ENCODE measurements around the gene NEK1. TPM values are rescaled to one million over a fixed set of nuclear protein-coding genes. Genes with fewer than 3 reads are reported as not detected.
A peak's percentile ranks its signal among the peaks of the same experiment; 100 is the strongest.

The NEK1 gene
- total and polyA plus RNA-seq, 2 of the 13 experiments (the other 11 are each of a cell fraction or from before 2014, with no cell fraction given): 2.9 to 5.4 TPM

DNA sequence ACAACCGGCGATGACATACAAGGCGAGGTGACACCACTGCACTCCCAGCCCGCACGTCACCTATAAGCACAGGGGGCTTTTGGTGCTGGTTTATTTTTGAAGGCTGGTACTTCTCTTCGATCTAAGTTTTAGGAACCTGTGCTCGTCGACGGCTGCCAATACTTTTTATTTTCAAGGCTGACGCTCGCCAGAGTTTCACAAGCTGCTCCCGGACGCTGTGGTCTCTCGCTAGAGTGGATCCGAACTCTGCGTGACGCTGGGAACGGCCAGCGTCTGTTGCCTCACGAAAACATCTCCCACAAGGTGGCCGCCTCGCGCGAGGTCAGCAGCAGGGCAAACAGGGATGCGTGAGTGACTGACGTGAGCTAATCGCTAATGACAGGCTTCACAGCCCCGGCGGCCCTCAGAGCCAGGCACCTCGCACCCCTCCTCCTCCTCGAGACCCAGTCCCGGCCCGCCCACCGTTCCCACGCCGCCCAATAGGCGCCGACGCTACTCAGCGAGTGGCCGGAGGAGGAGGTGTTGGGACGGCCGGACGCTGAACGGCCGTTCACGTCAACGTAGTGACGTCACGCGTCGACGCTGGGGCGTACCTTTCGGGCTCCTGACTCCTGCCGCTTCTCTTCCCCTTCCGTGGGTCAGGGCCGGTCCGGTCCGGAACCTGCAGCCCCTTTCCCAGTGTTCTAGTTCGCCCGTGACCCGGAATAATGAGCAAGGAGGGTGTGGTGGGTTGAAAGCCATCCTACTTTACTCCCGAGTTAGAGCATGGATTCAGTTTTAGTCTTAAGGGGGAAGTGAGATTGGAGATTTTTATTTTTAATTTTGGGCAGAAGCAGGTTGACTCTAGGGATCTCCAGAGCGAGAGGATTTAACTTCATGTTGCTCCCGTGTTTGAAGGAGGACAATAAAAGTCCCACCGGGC is 7.8 kb upstream of the NEK1 start, which contains the start of gene CLCN3 (continued):
- no peak; the same call in 1 of the 2 replicates for TF ChIP-seq THRA (CRISPR knock-in tag; IDR thresholded peaks at IDR 0.05; ENCODE audit: borderline replicate concordance)
- TF ChIP-seq ZKSCAN5 (CRISPR knock-in tag; IDR thresholded peaks at IDR 0.05): no peak
- 0 out of 2 replicates have a peak, but pooled peaks have one; percentile 55 for TF ChIP-seq ZFP1 (CRISPR knock-in tag; IDR thresholded peaks at IDR 0.05)
- 0 out of 2 replicates have a peak, but pooled peaks have one; percentile 26 for TF ChIP-seq ZNF768 (CRISPR knock-in tag; IDR thresholded peaks at IDR 0.05)
- TF ChIP-seq WIZ (CRISPR knock-in tag; IDR thresholded peaks at IDR 0.05): no peak; the same call in 1 of the 2 replicates
- TF ChIP-seq ZNF260 (CRISPR knock-in tag; IDR thresholded peaks at IDR 0.05; ENCODE audit: borderline replicate concordance, low read depth): no peak
- TF ChIP-seq, protein P1, sequence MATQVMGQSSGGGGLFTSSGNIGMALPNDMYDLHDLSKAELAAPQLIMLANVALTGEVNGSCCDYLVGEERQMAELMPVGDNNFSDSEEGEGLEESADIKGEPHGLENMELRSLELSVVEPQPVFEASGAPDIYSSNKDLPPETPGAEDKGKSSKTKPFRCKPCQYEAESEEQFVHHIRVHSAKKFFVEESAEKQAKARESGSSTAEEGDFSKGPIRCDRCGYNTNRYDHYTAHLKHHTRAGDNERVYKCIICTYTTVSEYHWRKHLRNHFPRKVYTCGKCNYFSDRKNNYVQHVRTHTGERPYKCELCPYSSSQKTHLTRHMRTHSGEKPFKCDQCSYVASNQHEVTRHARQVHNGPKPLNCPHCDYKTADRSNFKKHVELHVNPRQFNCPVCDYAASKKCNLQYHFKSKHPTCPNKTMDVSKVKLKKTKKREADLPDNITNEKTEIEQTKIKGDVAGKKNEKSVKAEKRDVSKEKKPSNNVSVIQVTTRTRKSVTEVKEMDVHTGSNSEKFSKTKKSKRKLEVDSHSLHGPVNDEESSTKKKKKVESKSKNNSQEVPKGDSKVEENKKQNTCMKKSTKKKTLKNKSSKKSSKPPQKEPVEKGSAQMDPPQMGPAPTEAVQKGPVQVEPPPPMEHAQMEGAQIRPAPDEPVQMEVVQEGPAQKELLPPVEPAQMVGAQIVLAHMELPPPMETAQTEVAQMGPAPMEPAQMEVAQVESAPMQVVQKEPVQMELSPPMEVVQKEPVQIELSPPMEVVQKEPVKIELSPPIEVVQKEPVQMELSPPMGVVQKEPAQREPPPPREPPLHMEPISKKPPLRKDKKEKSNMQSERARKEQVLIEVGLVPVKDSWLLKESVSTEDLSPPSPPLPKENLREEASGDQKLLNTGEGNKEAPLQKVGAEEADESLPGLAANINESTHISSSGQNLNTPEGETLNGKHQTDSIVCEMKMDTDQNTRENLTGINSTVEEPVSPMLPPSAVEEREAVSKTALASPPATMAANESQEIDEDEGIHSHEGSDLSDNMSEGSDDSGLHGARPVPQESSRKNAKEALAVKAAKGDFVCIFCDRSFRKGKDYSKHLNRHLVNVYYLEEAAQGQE (IDR thresholded peaks at IDR 0.05; ENCODE audit: borderline replicate concordance in 1 of 2, low read depth in 1 of 2, low read length in 2 of 2): peak in 1 of 2 experiments; percentile 24; a peak in 1 of 4 replicates
- TF ChIP-seq GATA4 (IDR thresholded peaks at IDR 0.05; ENCODE audit: borderline replicate concordance, low read depth): peak; percentile 52; the same call in 1 of the 2 replicates
- no peak for TF ChIP-seq HDAC6 (IDR thresholded peaks at IDR 0.05; ENCODE audit: low read depth, low read length)
- TF ChIP-seq ZNF34 (CRISPR knock-in tag; IDR thresholded peaks at IDR 0.05; ENCODE audit: borderline replicate concordance): 0 out of 2 replicates have a peak, but pooled peaks have one; percentile 65
- peak; percentile 77; the same call in 1 of the 2 replicates for TF ChIP-seq ERF (CRISPR knock-in tag; IDR thresholded peaks at IDR 0.05)
- no peak for TF ChIP-seq NFAT5 (CRISPR knock-in tag; IDR thresholded peaks at IDR 0.05)
- TF ChIP-seq POLR2AphosphoS2 (IDR thresholded peaks at IDR 0.05; ENCODE audit: low read depth, low read length): no peak
- TF ChIP-seq, protein P2, sequence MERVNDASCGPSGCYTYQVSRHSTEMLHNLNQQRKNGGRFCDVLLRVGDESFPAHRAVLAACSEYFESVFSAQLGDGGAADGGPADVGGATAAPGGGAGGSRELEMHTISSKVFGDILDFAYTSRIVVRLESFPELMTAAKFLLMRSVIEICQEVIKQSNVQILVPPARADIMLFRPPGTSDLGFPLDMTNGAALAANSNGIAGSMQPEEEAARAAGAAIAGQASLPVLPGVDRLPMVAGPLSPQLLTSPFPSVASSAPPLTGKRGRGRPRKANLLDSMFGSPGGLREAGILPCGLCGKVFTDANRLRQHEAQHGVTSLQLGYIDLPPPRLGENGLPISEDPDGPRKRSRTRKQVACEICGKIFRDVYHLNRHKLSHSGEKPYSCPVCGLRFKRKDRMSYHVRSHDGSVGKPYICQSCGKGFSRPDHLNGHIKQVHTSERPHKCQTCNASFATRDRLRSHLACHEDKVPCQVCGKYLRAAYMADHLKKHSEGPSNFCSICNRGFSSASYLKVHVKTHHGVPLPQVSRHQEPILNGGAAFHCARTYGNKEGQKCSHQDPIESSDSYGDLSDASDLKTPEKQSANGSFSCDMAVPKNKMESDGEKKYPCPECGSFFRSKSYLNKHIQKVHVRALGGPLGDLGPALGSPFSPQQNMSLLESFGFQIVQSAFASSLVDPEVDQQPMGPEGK (CRISPR knock-in tag; IDR thresholded peaks at IDR 0.05): no peak

Measured in HepG2 (cell line).